Upper lobe of left lung (tissue), 4 donors: Measurements from ENCODE around the gene WTAP.

Source experiments
- CTCF ChIP-seq, 6 experiments: fragments of 450-650 bp in 4 of 6; fragments of 200-600 bp in 2 of 6; sonication (generic) in 2 of 6; IDR thresholded peaks; one replicate each; pipeline ENCODE4 v1.5.1; 2016 to 2019; ENCODE audit warnings: antibody characterized with exemption in 6 of 6
- EP300 ChIP-seq, 4 donors: sonication (generic); formaldehyde crosslinking; IDR thresholded peaks; one replicate each; pipeline ENCODE4 v1.5.1; 2017; ENCODE audit warnings: antibody characterized with exemption in 4 of 4, control low read depth in 2 of 4
- POLR2A ChIP-seq, 4 donors: fragments of 450-650 bp; IDR thresholded peaks; one replicate each; pipeline ENCODE4 v1.5.1; 2016 to 2017; ENCODE audit warnings: antibody characterized with exemption in 4 of 4, mild to moderate bottlenecking in 2 of 4

DNA sequence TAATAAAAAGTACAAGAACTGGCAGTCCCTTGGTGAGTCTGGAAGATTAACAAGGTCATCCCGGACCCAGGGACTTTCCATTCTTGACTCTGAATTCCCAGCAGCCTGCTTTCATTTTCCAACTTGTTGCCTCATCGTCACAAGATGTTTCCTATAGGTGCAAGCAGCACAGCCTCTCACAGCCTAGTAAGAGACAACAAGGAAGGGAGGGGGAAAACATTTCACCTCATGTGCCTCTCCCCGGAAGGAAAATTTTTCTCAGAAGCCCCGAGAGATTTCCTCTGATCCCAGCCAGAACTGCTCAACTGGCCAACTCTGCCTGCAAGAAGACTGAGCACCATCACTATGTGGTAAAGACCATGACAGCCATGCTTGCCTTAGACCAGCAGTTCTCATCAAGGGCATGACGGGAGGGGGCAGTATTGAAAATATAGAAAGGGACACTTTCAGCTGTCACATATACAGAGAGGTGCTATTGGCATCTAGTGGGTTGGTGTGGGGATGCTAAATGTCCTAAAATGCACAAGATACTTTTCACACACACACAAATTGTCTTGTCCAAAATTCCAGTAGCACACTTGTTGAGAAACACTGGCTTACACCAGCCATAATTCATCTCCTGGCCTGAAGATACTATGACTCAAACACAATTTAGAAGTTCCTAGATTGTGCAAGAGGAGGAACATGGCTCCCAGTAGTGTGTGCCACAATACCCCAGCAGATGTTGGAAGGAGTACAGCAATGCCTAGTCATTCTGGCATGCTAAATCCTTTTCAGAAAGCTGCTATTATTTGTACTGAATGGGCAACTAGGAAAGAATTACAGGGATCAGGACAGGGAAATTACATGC lies 10.8 kb upstream of the WTAP start:
- TF ChIP-seq CTCF (IDR thresholded peaks at IDR 0.05), result no peak
- TF ChIP-seq POLR2A (IDR thresholded peaks at IDR 0.05), result peak in 2 of 4 donors; percentile 19 to 21
- TF ChIP-seq EP300 (IDR thresholded peaks at IDR 0.05), result peak in 3 of 4 donors; percentile 56 to 98 (median 78)
